C4-2B (cell line): ENCODE results near the gene EID1.

ENCODE experiments used
- CTCF ChIP-seq: fragments of 450-650 bp; conservative IDR thresholded peaks from 2 replicates; pipeline ENCODE4 v1.5.1; 2017; ENCODE audit warnings: mild to moderate bottlenecking
- ZFX ChIP-seq: fragments of 450-650 bp; IDR thresholded peaks from 2 replicates; pipeline ENCODE4 v1.6.1; 2017

GRCh38 chr15:48893311-48893710 lies 15.4 kb downstream of the EID1 start:
- no peak for TF ChIP-seq CTCF
- TF ChIP-seq ZFX: no peak
